GM21528 (cell line): ENCODE results near the gene CCDC57.

ENCODE experiments used
- ATAC-seq: cut with Tn5 transposase; IDR thresholded peaks from one replicate; pipeline ENCODE4 v1.9.1; 2021; ENCODE audit warnings: mild to moderate bottlenecking, moderate library complexity; ENCODE audit not compliant: unreplicated experiment, low FRiP score

The CCDC57 gene

GRCh38 chr17:82237083-82237745, 24.6 kb upstream of the CCDC57 start:
- no peak for ATAC-seq

GRCh38 chr17:82236142-82236971, 23.7 kb upstream of the CCDC57 start:
- ATAC-seq = no peak

GRCh38 chr17:82235775-82236141, 23.1 kb upstream of the CCDC57 start:
- ATAC-seq = no peak

GRCh38 chr17:82235056-82235774, 22.6 kb upstream of the CCDC57 start:
- ATAC-seq = no peak

DNA sequence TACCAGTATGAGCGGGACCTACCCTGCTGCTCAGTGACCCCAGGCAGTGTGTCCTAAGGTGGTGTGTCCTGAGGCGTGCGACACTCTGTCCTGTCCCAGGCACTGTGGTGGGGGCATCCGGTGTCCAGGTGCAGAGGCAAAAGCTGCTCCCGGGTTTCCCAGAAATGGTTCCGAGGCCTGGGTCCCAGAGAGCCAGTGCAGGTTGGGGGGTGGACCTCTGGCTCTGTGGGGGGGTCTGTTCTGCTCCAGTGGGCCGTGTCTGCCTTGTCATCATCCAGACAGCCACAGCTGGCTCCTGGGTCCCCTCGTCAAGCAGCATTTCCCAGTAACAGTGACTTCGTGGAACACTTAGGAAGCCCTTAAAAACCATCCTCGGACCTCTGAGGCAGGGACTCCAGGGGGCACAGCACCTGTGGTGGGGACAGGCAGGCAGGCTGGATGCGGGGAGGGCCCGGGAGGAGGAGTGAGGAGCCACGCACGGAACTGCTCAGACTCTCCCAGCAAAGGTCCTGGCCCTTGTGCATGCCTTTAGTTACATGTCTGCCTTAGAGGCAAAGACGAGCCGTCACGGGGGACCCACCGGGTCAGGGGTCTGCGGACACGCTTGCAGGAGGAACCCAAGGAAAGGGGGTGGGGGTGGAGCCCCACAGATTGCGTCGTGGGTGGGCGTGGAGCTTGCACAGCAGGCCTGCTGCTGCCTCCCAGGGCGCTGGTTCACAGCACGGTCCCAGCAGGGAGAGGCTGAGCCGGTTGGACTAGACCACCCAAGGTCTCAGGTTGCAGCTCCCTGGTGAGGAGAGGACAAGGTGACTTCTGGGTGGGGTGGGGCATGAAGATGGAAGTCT, 21.8 kb upstream of the CCDC57 start:
- ATAC-seq = no peak

DNA sequence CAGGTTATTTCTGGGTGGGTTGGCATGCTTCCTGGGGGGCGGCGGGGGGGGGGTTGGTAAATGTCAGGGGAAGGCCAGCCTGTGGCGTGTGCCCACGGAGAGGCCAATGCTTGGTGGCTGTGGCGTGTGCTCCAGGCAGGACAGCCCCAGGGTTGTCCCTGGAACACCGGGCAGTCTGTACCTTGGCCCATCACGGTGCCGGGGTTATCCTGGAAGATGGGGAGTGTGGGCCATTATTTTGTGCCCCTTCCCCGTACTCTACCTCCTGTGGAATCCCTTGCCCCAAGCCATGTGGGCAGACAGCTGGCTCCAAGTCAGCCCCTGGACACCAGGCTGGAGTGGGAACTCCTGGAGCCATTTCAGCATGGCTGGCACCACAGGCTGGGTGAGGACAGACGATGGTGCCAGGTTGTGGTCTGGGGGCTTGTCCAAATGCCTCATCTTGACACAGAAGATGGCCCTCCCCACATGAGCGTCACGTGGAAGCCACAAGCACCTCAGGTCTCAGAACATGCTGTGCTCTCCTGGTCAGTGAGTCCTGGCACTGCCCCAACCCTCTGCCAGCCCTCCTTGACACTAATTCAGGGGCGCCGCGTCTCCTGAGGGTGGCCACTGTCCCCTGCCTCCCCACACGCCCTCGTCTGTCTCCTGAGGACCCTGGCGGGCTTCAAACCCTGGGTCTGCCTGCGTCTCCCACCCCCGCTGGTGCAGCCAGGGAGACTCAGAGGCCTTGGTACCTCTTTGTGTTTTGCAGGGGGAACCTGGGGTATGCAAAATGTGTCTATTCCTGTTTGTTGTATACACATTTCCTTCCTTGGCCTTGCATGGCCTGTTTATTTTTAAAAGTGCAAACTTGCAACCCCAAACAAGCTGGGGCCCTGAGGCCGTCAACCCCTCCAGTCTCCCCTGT, 20.5 kb upstream of the CCDC57 start:
- no peak for ATAC-seq

DNA sequence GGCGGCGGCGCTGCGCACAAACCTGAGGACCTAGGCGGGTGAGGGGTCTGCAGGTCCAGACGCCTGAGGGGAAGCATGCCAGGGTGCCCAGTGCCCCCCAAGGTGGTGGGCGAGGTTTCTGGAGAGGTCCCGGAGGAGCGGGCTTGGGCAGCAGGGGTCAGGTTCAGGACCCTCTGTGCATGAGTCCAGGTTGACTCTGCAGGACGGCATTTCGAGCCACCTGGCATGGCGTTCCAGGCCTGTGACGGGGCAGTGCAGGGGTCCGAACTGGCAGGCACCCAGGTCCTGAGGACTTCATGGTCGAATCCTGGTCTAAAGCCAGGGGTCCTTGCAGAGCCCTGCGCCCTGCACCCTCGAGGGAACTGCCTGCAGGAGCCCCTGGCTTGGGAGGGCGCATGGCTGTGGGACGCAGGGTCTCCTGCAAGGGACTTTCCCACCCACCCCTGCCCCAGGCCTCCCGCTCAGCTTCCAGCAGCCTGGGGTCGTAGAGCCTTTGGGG, 19.7 kb upstream of the CCDC57 start:
- ATAC-seq = no peak

GRCh38 chr17:82231562-82232321, 19.1 kb upstream of the CCDC57 start:
- ATAC-seq = no peak

DNA sequence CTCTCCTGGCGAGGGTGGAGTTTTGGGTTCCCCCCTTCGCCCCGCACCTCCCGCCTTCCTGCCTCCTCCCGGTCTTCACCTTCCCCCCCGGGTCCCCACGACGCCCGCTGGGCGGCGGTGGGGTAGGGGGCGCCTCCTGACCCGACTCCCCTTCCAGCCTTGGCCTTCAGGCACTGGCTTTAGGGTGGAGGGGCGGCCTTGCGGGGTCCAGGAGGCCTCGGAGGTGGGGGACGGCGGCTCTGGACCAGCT, 18.6 kb upstream of the CCDC57 start:
- ATAC-seq = no peak

GRCh38 chr17:82230609-82231311, 18.1 kb upstream of the CCDC57 start:
- ATAC-seq = no peak

- no peak for ATAC-seq
Observed at GRCh38 chr17:82229698-82230608, 17.3 kb upstream of the CCDC57 start.

DNA sequence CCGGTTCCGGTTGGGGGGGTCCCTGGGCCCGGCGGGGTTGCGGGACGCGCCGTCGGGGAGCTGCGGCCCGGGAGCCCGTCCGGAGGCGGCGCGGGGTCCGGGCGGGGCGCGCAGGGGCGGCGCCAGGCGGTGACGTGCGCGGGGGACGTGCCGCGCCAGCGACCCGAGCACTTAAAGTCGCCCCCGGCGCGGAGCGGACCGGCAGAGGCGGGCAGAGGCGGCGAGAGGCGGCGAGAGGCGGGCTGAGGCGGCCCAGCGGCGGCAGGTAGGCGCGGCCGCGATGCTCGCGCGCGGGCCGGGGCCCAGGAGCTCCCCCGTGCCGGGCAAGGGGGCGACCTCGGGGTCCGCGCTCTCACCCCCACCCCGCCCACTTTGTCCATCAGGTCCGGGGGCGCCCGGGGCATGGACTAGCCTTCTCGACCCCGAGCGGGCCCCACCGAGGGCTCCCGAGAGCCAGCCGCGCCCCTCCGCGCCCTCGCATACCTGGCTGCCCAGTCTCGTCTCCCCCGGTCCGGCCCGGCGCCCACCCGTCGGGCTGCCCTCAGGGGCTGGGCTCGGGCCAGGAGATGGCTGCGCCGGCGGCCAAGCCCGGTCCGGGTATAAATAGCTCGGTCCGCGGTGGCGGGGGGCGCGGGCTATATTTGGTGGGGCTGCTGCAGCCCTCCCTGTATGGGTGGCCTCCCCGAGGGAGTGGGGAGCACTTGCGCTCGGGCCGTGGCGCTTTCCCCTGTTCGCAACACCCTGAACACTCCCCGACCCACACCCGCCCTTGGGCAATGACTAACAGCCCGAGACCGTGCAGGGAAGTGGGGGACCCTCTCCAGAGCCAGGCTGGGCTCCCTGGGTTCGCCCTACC, 16.4 kb upstream of the CCDC57 start, which contains the start of gene SLC16A3:
SLC16A3 (plus strand) TSS at position 201 of the 856 bp plus-strand sequence. CDS start 6,967 bp downstream, outside the sequence.
- ATAC-seq = peak; percentile 35

DNA sequence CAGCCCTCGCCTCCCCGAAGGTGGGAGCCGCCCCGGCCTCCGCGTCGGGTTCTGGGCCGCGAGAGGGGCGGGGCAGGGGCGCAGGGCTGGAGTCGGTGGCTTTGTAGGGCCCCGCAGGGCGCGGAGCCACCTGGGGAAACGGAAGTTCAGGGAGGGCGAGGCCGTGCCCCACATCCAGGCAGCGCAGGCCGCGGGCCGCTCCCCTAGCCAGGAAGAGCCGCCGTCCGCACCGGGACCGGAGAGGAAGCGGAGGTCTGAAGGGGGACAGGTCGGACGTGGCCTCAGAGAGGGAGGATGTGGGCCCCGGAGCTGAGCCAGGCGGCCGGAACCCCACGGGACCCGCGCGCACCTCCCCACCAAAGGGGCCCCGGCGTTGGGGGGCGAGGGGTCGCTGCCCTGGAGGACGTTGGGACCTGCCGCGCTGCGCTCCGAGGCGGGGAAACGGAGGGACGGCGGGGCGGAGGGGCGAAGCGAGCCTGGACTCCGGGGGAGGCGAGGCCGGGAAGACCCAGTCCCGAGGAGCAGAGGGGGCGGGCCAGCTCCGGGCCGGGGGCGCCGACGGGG, 15.7 kb upstream of the CCDC57 start:
- ATAC-seq = peak; percentile 40

DNA sequence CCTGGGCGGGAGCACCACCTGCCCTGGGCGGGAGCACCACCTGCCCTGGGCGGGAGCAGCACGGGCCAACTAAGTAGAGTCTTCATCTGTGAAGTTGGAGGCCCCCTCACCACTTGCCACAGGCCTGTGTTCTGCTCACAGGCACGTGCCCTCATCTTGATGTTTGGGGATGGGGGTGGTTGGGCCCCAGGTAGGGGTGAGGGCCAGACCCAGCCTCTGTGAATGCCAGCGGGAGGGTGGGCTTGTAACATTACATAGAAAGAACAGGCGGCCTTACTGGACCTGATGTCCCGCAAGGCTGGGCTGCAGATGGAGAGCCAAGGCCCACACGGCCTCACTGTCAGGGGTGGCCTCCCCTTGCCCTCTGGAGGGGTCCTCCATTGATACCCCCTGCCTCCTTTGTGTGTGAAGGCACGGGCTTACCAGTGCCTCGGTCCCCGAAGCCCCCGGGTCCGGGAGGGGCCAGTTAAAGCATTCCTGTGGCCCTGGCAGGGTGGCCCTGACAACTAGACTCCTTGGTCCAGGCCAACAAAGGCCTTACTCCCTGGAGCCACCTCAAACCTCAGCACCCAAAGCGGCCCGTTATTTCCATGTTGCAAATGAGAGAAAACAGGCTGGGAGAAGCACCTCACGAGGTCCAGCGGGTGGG, 15.1 kb upstream of the CCDC57 start:
- no peak for ATAC-seq

DNA sequence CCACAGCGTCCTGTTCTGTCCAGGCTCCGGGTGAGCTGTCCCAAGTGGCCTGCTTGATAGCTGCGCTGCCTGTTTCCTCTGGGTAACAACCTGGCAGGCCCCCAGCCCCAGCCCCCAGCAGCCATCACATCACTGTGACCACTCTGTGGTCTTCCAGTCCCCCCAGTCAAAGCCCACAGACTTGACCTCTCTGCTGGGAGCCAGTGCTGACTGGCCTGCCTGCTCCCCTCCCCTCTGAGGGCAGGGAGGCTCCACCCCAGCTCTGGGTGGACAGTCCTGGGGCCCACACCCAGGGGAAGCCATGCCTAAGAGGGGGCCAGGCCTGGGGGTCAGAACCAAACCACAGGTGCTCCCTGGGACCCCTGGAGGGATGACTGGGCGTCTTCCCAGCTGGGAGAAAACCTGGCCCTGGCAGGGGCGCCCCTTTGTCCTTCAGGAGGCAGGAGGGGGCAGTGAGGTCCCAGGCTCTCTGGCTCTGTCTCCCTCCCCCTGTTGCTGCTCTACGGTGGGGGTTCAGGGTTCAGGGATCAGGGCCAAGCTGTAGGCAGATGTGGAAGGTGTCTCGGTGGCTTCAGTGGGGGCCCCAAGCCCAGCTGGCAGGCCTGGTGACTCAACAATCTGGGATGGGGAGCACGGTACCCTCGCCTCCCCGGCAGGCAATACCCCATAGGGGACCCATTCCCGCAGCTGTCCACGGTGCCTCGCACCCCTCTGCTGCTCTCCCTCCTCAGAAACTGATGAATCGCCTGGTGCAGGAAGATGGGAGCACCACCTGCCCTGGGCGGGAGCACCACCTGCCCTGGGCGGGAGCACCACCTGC, 14.4 kb upstream of the CCDC57 start:
- ATAC-seq = no peak
